GM18517 (cell line): ENCODE data around the gene ADAMTS17.

Experiments used
- ATAC-seq: cut with Tn5 transposase; IDR thresholded peaks from one replicate; pipeline ENCODE4 v1.9.1; 2021; ENCODE audit warnings: mild to moderate bottlenecking, moderate library complexity; ENCODE audit not compliant: unreplicated experiment

ADAMTS17 gene

GRCh38 chr15:100005013-100005412 is 336.8 kb downstream of the ADAMTS17 start:
- no peak for ATAC-seq

GRCh38 chr15:100002787-100003536 is 338.8 kb downstream of the ADAMTS17 start:
- ATAC-seq, result no peak

DNA sequence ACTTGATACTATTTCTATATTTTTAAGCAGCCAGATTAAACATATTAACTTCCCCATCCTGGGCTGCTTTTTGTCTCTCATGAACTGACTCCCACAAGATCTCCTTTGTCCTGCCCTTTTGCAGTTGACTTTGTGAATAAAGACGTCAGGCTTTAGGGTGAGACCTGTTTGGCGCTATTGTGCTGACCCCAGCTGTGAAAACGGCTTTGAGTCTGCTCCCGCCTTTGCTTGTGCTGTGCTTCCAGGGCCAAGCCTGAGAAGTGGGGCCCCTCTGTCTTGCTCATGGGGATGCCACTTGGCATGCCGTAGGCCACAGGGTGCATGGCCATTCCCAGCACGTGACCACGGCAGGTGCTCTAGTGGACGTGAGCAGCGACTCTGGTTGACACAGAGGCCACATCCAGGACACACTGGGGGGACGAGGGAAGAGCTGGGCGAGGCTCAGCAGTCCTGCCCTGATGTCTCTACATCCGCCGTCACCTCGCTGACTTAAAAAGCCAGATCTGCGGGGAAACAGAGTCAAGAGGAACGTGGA is 339.6 kb downstream of the ADAMTS17 start:
- no peak for ATAC-seq

- no peak for ATAC-seq
Measured at GRCh38 chr15:100001405-100001804, 340.4 kb downstream of the ADAMTS17 start.

DNA sequence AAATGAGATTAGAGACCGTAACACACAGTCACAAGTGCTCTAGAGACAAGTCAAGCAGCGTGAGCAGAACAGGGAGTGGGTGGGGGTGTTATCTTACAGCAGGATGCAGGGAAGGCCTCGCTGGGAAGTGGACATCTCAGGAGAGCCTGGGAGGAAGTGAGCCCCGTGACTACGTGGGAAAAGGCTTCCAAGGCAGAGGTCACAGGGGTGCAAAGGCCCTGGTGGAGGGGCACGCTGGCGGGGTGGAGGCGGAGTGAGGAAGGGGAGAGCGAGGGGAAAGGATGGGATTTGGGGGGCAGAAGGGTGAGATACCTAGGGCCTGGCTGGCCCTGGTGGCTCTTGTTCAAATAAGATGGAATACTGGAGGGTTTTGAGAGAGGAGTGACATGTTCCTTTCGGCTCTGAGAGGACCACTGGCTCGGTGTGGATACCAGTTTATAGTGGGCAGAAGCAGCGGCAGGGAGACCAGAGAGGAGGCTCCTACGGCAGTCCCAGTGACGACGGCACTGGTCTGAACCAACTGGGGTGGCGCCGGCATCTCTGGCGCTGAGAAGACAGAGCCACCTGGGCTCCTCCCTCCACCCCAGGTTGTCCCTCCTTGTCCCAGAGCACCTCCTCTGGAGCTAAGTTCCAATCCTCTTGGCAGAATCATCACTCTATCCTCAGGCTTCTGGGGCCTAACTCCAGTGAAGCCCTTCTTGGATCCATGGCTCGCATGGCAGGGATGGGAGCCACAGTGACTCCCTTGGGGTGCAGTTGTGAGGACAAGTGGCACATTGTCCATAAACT is 342.3 kb downstream of the ADAMTS17 start:
- no peak for ATAC-seq

DNA sequence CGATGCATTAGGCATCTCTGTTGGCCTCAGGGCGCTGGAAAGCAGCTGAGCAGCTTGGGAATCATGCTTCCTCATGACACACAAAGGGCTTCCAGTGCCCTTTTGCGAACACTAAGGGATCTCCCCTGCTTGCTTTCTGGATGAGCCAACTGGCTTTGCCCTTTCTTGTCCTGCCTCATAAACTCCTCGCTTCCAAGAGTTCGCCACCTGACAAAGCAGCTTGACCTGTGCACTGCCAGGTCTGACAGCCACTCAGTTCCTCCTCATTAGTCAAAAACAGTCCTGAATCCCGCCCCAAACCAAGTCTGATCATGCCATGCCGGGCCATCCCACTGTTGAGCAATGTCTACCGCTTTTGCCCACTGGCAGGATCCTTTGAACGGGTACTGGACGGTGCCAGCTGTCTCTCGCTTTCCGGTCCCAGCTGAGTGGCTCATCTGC is 343.1 kb downstream of the ADAMTS17 start:
- ATAC-seq, result no peak

DNA sequence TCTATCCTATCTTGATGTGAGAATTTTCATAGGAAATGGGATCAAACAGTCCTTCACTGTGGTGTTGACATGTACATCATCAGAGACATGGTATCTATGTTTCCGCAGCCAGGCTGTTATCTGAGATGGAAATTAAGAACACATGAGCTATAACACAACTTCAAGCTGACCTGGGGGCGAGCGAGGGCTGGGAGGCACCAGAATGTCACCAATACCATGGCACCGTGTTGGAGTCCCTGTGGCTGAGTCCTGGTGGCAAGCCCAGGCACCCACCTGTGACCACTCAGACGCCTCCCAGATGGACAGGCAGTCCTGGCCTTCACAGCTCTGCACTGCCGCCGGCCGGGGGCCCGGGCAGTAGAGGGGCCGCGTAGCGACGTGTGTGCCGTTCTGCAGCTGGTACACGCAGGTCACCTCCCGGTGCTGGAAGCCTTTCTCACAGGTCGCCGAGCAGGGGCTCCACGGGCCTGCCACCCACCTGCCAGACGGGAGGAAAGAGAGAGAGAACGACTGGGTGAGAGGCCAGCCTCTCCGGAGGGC is 344.6 kb downstream of the ADAMTS17 start:
- ATAC-seq, result no peak

DNA sequence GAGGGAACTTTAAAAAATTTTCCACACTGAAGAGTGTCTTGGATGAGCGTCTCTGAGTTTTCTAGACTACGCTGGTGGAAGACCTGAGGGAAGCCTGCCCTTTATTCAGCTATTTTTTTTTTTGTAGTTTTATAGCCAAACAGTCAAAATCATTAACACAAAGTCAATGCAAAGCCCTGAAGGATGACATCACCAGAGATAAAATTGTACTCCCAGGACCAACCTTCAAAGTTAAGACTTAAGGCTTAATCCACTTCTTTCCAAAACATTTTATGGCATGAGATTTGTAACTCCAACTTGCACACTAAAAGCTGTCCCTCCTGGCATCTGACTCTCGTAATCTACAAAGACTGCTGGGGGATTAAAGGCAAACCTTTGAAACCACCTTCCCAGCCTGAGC is 345.1 kb downstream of the ADAMTS17 start:
- ATAC-seq, result no peak

DNA sequence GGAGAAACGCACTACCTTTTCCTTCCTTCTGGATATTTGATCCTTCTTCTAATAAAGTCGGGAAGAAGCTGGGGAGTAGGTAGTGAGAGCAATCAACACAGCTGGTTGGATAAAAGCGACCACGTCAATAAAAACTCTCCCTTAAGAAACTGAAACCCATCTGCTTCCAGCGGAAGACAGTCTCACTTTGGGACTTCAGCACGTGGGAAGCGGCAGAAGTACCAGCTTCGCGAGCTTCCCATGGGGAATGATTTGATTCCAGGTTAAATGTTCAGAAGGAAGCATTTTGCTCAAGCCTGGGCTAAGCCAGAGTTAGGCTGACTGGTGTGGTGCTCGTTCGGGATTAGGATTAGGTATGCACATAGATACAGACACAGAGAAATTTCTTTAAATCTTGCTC is 346.2 kb downstream of the ADAMTS17 start:
- ATAC-seq, result no peak

GRCh38 chr15:99994849-99995248 is 346.9 kb downstream of the ADAMTS17 start:
- no peak for ATAC-seq

DNA sequence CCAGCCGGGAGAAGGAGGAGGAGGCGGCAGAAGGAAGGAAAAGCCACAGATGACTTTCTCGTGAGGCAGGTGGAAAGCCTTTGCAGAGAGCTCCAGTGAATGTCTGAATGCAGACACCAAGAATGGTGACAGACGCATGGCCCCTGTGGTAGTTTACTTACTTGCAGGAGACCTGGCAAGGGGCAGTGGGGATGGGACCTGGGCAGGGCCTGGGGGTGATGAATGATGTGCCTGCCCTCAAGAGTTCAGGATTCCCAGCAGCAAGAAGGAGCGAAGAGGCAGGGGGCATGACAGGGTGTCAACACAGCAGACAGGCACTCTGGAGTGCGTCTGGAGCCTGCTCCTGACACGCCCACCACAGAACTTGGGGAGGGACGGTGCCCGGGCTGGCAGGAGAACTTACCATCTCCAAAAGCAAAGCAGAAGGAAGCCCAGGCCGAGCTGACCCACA is 348.1 kb downstream of the ADAMTS17 start:
- no peak for ATAC-seq

DNA sequence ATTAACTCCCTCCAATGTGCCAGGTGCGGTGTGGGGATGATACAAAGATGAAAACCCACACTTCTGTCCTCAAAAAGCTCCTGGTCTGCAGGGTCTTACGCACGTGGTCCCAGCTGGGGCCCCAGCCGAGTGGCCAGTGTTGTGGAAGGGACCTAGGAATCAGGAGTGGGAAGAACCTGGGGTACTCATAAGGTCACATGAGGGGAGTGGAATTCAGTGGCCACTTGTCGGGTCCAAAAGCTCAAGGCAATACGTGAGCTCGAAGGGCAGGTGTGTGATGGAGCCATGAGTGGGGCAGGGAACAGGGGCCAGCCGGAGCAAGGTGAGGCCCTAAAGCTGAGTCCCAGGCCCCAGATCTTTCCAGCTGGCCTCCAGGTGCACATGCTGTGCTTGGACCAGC is 348.5 kb downstream of the ADAMTS17 start:
- no peak for ATAC-seq

- ATAC-seq, result no peak
Measured at GRCh38 chr15:99992611-99993231, 349.1 kb downstream of the ADAMTS17 start.

GRCh38 chr15:99989095-99989494 is 352.7 kb downstream of the ADAMTS17 start:
- no peak for ATAC-seq

DNA sequence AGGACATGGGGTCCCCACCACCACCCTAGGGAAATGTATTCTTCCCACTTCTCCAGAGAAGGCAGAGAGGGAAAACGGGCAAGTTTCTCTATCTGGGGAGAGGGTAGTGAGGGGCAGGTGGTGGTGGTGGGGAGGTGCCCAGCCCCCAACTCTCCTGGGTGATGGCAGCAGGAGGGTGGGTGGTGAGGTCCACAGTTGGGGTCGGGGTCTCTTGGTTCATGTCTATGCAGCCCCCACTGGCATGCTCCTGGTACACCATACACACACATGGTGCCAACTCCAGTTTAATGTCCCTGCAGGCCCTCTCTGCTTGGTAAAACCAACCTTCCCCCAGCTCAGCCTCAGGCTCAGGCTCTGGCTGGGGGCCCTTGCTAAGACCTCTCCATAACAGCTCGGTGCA is 354.1 kb downstream of the ADAMTS17 start:
- no peak for ATAC-seq

DNA sequence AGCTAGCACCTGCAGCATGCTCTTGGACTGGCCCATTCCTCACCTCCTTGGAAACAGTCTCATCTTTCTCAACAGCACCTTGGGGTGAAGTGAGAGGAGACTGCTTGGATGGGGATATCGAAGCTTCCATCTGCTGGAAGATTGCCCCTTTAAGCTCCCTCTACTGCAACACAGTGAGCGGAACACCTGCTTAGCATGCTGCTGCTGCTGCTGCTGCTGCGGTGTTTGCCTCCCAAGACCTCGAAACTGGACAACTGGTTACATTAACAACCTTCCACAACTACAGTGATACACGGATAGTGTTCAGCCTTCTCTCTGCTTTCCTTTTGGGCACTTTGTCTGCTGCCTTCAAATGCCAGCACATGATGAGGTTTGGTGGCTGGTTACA is 354.7 kb downstream of the ADAMTS17 start:
- ATAC-seq, result no peak

DNA sequence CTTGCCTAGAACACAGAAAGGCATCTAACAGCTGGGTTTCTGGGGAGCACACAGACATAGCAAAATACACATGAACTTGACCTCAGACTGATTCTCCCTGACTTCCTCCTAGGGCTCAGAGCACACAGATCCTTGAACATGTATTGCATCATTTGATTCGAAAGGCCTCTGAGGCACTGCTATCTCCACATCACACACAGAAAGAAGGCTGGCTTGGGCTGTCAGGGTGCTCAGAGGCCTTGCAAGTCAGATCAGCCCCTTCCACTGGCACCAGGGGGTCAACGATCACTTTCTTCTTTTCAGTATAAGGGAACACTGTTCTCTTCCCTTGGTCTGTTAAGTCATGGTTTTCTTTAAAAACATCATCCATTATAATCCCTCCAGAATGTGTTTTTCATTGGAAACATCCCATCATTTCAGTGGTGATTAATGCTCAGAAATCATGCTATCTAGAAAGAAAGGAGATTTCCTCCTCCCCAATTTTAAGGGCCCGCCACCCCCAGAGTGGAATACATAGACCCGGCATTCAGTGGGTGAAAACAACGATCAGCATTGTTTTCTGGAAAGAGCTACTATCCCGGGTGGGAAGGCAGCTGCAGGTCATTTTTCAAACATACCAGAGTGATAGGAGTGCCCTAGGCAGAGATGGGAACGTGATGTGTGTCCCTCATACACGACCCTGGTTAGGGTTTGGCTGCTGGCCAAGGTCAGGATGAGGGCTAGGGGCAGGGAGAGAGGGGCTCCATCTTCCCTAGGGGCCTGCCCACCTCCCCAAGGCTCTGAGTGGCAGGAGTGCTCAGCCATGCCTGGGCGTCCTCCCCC is 355.3 kb downstream of the ADAMTS17 start:
- ATAC-seq, result no peak

- no peak for ATAC-seq
Measured at GRCh38 chr15:99985878-99986277, 355.9 kb downstream of the ADAMTS17 start.

DNA sequence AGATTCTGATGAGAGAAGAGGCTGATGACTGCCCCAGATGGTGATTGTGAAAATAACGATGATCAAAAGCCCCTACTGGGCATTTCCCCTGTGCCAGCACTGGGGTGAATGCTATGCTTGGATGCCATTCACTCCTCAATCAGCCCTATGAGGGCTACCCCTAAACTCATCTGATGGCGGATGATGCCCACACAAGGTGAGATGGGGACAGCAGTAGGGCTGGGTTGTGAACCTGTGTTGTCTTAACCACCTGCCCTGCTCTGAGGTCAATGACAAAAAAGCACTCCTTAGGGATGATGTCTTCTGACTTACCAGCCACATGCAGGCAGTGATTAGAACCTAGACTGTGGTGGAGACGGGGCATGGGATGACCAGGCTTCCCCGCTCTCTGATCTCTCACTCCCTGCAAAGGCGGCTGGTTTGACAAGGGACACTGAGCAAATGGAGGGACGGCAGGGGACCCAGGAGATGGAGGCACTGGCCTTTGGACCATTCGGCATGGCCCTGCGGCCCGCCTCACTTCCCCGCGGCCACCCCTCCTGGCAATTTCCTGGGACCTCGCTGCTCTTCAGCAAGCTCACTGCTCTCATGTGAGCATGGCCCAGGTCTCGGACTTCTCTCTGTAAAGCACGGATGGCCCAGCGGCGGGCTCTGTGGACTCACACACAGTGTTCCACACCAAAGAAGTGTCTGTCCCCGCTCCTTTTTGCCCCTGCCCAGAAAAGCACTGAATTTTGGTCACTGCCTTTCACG is 357.1 kb downstream of the ADAMTS17 start:
- no peak for ATAC-seq

DNA sequence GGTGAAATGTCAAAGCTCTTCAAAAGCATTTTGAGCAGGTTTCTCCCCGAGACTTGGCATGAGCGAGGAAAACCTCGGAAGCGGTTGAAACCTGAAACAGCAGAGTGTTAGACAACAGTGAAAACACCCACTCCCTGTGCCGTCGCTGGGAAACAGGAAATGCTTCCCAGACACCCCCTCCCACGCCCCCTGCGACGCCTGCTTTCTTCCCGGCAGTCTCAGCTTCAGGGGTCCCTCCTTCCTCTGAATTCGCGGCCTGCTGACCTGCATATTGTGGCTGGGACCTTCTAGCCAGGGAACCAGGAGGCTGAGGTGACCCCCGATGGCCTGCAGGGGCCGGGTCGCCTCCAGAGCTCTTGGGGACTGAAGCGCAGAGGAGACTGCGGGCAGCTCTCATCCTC is 357.9 kb downstream of the ADAMTS17 start:
- ATAC-seq, result no peak
